ENCODE measurements around the gene CCL4.

GRCh38 chr17:36055921-36056520, 47.6 kb upstream of the CCL4 start:
- TF ChIP-seq, protein P1, sequence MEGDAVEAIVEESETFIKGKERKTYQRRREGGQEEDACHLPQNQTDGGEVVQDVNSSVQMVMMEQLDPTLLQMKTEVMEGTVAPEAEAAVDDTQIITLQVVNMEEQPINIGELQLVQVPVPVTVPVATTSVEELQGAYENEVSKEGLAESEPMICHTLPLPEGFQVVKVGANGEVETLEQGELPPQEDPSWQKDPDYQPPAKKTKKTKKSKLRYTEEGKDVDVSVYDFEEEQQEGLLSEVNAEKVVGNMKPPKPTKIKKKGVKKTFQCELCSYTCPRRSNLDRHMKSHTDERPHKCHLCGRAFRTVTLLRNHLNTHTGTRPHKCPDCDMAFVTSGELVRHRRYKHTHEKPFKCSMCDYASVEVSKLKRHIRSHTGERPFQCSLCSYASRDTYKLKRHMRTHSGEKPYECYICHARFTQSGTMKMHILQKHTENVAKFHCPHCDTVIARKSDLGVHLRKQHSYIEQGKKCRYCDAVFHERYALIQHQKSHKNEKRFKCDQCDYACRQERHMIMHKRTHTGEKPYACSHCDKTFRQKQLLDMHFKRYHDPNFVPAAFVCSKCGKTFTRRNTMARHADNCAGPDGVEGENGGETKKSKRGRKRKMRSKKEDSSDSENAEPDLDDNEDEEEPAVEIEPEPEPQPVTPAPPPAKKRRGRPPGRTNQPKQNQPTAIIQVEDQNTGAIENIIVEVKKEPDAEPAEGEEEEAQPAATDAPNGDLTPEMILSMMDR (IDR thresholded peaks at IDR 0.05): no peak
- TF ChIP-seq EZH2phosphoT487 (IDR thresholded peaks at IDR 0.05): no peak

Data from neural progenitor cell (in vitro differentiated cells).